MM.1S (cell line): ENCODE results near the gene ITPA.

ENCODE experiments used
- EZH2 ChIP-seq: fragments of 300-600 bp; sonication (generic); optimal IDR thresholded peaks from 2 replicates; pipeline ENCODE3; 2017; ENCODE audit warnings: low read depth, mild to moderate bottlenecking, antibody characterized with exemption, low read length, mixed read lengths
- TF ChIP-seq, protein P1 (sequence below): fragments of 300-600 bp; sonication (generic); IDR thresholded peaks from 2 replicates; pipeline ENCODE4 v1.5.1; 2016; ENCODE audit warnings: antibody characterized with exemption, low read length, mixed read lengths

DNA sequence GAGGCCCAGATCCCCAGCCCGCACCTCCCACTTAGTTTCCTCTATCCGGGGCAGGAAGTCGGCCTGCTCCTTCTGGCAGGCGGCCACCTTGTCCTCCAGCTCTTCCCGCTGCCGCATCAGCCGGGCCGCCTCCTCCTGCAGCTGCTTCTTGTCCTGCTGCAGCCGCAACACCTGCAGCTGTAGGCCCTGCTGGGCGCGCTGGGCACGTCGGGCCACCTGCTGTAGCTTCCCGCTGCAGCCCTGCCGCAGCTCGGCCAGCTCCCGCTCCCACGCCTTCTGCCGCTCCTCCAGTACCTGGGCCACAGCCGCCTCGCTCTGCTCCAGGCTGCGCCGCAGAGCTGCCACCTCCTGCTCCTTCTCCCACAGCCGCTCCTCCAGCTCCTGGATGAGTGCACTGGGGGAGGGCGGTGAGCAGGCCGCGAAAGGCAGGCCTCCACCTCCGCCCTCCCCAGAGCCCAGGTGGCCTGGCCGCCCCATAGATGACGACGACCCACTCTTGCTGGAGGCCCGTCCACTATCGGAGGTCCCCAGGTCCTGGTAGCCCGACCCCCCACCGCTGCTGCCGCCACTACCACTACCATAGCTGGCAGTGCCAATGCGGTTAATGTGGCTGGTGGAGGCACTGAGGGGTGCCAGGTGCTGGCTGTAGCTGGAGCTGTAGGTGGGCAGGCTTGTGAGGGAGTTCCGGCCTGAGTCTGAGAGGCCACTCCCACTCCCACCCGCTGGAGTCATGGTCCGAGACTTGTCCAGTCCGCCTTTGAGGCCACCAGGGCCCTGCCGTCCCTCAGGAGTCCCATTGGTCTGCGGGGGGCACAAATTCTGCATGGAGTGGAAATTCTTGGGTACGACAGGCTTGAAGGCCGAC is 43.6 kb upstream of the ITPA start:
- TF ChIP-seq, protein P1, sequence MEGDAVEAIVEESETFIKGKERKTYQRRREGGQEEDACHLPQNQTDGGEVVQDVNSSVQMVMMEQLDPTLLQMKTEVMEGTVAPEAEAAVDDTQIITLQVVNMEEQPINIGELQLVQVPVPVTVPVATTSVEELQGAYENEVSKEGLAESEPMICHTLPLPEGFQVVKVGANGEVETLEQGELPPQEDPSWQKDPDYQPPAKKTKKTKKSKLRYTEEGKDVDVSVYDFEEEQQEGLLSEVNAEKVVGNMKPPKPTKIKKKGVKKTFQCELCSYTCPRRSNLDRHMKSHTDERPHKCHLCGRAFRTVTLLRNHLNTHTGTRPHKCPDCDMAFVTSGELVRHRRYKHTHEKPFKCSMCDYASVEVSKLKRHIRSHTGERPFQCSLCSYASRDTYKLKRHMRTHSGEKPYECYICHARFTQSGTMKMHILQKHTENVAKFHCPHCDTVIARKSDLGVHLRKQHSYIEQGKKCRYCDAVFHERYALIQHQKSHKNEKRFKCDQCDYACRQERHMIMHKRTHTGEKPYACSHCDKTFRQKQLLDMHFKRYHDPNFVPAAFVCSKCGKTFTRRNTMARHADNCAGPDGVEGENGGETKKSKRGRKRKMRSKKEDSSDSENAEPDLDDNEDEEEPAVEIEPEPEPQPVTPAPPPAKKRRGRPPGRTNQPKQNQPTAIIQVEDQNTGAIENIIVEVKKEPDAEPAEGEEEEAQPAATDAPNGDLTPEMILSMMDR, result no peak
- TF ChIP-seq EZH2, result no peak
